Cardiac muscle cell (in vitro differentiated cells and primary cell): ENCODE measurements around the gene POLR2F. TPM values are rescaled to one million over a fixed set of nuclear protein-coding genes. Genes with fewer than 3 reads are reported as not detected.

Experiments used
- DNase-seq, 2 donors: peaks; one replicate each; pipeline versions ENCODE4 v3.0.0 to v3.0.0-alpha.2; 2010 to 2017; ENCODE audit warnings: low read depth in 1 of 2, low spot score in 1 of 2
- H3K27ac ChIP-seq: fragments of 200-600 bp; sonication (generic); 2 replicates; pipeline ENCODE4 v1.5.1; 2016
- H3K27me3 ChIP-seq: fragments of 200-600 bp; sonication (generic); 2 replicates; pipeline ENCODE4 v1.6.0; 2016; ENCODE audit warnings: control low read depth
- H3K36me3 ChIP-seq: fragments of 200-600 bp; sonication (generic); 2 replicates; pipeline ENCODE4 v1.5.1; 2016; ENCODE audit warnings: control low read depth
- H3K4me1 ChIP-seq: fragments of 200-600 bp; sonication (generic); 2 replicates; pipeline ENCODE4 v1.8.1; 2017; ENCODE audit warnings: low read depth, mild to moderate bottlenecking, mixed run types
- H3K4me3 ChIP-seq: fragments of 200-600 bp; sonication (generic); 2 replicates; pipeline ENCODE4 v1.5.1; 2016; ENCODE audit warnings: mild to moderate bottlenecking
- H3K9me3 ChIP-seq: fragments of 200-600 bp; sonication (generic); 2 replicates; pipeline ENCODE4 v1.5.1; 2017; ENCODE audit warnings: low read depth, mild to moderate bottlenecking, control low read depth
- polyA plus RNA-seq: library from polyadenylated mRNA; unstranded; fragments of >200 nt; fragmentation: Nextera tagmentation; extraction: Ambion mirVana; gene quantifications from 2 replicates; pipeline ENCODE4 v1.2.1, GENCODE V29; 2016
- total RNA-seq: library from RNA; depleted of rRNA; stranded (reverse); fragments of >200 nt; gene quantifications from 2 replicates; pipeline ENCODE4 v1.2.3, GENCODE V29; 2016
- TF ChIP-seq, protein P1 (sequence below): IDR thresholded peaks from 2 replicates; pipeline ENCODE4 v1.5.1; 2012; ENCODE audit warnings: low read depth, mild to moderate bottlenecking, low read length

The POLR2F gene
- total and polyA plus RNA-seq, 2 experiments from 2014 or later, result 63.3 to 183 TPM

DNA sequence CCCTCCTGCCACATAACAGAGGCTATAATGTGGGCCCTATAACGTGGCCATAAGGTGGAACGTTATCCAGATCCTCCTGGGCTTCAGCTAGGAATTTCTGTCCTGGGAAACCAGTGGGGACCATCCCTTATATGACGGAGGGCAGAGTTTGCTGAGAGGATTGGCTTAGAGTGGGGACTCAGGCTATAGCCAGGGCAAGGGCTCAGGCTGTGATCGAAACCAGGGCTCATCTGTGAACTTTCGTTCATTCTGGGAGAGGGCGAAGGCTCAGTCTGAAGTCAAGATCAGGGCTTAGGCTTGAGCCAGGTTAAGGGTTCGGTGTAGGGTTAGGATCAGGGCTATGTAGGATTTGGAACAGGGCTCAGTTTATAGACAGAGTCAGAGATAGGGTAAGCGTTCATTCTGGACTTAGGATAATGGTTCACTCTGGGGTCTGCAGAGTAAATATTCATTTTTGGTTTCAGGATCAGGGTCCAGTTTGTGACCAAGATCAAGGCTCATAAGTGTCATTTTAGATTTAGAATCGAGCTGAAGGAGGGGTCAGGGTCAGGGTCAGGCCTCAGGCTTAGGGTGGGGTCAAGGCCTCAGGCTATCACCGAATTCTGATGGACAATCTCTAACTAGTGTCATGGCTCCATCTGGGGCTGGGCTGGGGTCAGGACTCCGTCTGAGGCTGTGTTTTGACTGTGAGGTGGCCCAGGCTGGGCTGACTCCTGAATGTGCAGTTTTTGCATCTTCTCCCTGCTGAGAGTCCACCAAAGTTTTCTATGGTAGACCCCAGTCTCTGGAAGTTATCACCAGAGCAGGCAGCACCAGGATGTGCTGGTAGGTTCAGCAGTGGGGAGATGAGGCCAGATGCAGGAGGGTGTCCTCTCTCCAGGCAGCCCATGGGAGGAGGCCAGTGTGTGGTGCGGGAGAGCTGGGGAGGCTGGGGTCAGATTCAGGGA lies 64.7 kb downstream of the POLR2F start:
- DNase-seq, result no peak
- Histone ChIP-seq H3K36me3 (no peaks in the 10 kb centered on the region), H3K27ac (no peak overlapping the region), H3K27me3 (no peaks in the 10 kb centered on the region), H3K4me3 (no peak overlapping the region), H3K4me1 (no peaks in the 10 kb centered on the region), H3K9me3 (no peaks in the 10 kb centered on the region)
- TF ChIP-seq, protein P1, sequence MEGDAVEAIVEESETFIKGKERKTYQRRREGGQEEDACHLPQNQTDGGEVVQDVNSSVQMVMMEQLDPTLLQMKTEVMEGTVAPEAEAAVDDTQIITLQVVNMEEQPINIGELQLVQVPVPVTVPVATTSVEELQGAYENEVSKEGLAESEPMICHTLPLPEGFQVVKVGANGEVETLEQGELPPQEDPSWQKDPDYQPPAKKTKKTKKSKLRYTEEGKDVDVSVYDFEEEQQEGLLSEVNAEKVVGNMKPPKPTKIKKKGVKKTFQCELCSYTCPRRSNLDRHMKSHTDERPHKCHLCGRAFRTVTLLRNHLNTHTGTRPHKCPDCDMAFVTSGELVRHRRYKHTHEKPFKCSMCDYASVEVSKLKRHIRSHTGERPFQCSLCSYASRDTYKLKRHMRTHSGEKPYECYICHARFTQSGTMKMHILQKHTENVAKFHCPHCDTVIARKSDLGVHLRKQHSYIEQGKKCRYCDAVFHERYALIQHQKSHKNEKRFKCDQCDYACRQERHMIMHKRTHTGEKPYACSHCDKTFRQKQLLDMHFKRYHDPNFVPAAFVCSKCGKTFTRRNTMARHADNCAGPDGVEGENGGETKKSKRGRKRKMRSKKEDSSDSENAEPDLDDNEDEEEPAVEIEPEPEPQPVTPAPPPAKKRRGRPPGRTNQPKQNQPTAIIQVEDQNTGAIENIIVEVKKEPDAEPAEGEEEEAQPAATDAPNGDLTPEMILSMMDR, result no peak

Other genes starting within 250 kb of the POLR2F start
- 74.2 and 95.0 TPM in 2 replicates for gene GCAT, start 145.8 kb upstream of the POLR2F start, total RNA-seq
- 66.4 and 97.6 TPM in 2 replicates for gene GCAT, start 145.8 kb upstream of the POLR2F start, polyA plus RNA-seq
- not detected in 2 replicates for gene GALR3, start 130.3 kb upstream of the POLR2F start, total RNA-seq
- gene GALR3, start 130.3 kb upstream of the POLR2F start, polyA plus RNA-seq, result 0.95 and 1.0 TPM in 2 replicates
- 49.9 and 59.1 TPM in 2 replicates for gene ANKRD54, start 109.4 kb upstream of the POLR2F start, total RNA-seq
- gene ANKRD54, start 109.4 kb upstream of the POLR2F start, polyA plus RNA-seq, result 43.8 and 44.2 TPM in 2 replicates
- 407 and 422 TPM in 2 replicates for gene EIF3L, start 104.3 kb upstream of the POLR2F start, total RNA-seq
- 213 and 387 TPM in 2 replicates for gene EIF3L, start 104.3 kb upstream of the POLR2F start, polyA plus RNA-seq
- 27.4 and 34.9 TPM in 2 replicates for gene MICALL1, start 47.4 kb upstream of the POLR2F start, total RNA-seq
- 10.2 and 13.6 TPM in 2 replicates for gene MICALL1, start 47.4 kb upstream of the POLR2F start, polyA plus RNA-seq
- 0.80 and 0.99 TPM in 2 replicates for gene C22orf23, start 98 bp upstream of the POLR2F start, total RNA-seq
- gene C22orf23, start 98 bp upstream of the POLR2F start, polyA plus RNA-seq, result 1.1 and 2.5 TPM in 2 replicates
- gene SOX10, start 30.9 kb downstream of the POLR2F start, total RNA-seq, result 0.03 TPM in 1 of 2 replicates, not detected in the other
- gene SOX10, start 30.9 kb downstream of the POLR2F start, polyA plus RNA-seq, result not detected in 2 replicates
- gene PICK1, start 103.7 kb downstream of the POLR2F start, total RNA-seq, result 57.8 and 62.4 TPM in 2 replicates
- 51.7 and 60.4 TPM in 2 replicates for gene PICK1, start 103.7 kb downstream of the POLR2F start, polyA plus RNA-seq
- 0.60 and 1.0 TPM in 2 replicates for gene SLC16A8, start 130.5 kb downstream of the POLR2F start, total RNA-seq
- gene SLC16A8, start 130.5 kb downstream of the POLR2F start, polyA plus RNA-seq, result 1.7 and 3.7 TPM in 2 replicates
- gene BAIAP2L2, start 157.0 kb downstream of the POLR2F start, total RNA-seq, result 2.3 and 2.8 TPM in 2 replicates
- 1.2 and 1.3 TPM in 2 replicates for gene BAIAP2L2, start 157.0 kb downstream of the POLR2F start, polyA plus RNA-seq
- gene PLA2G6, start 228.1 kb downstream of the POLR2F start, total RNA-seq, result 26.1 and 41.5 TPM in 2 replicates
- 30.9 and 38.7 TPM in 2 replicates for gene PLA2G6, start 228.1 kb downstream of the POLR2F start, polyA plus RNA-seq
- gene MAFF, start 248.3 kb downstream of the POLR2F start, total RNA-seq, result 3.6 and 4.1 TPM in 2 replicates
- gene MAFF, start 248.3 kb downstream of the POLR2F start, polyA plus RNA-seq, result 2.9 and 4.3 TPM in 2 replicates